WTC11 (cell line): ENCODE results near the gene SH3GL3. TPM values are rescaled to one million over a fixed set of nuclear protein-coding genes. Genes with fewer than 3 reads are reported as not detected.

ENCODE experiments used
- ATAC-seq: fragments of 200-7000 bp; cut with Tn5 transposase; 2 replicates; pipeline ENCODE4 v1.10.0; 2021; ENCODE audit warnings: mild to moderate bottlenecking, moderate library complexity
- CTCF ChIA-PET: fragments of 300-600 bp; sonication (Branson Sonifier 250); formaldehyde crosslinking; loops from one replicate; lab custom pipeline; 2021; ENCODE audit warnings: antibody characterized with exemption; lab: Charles Lee
- POLR2A ChIA-PET: fragments of 350-600 bp; sonication (Branson Sonifier 250); formaldehyde crosslinking; loops from one replicate; lab custom pipeline; 2021; ENCODE audit warnings: antibody characterized with exemption; lab: Charles Lee
- DNase-seq: peaks from one replicate; pipeline ENCODE4 v3.0.0; 2021; ENCODE audit warnings: low spot score
- H3K27ac Mint-ChIP-seq: 2 replicates; pipeline ENCODE4 v1.8.0; 2021; ENCODE audit warnings: mixed read lengths
- H3K27me3 Mint-ChIP-seq: 2 replicates; pipeline ENCODE4 v1.8.0; 2021; ENCODE audit warnings: low read depth, mild to moderate bottlenecking, moderate library complexity, mixed read lengths
- H3K36me3 Mint-ChIP-seq: 2 replicates; pipeline ENCODE4 v1.8.0; 2021; ENCODE audit warnings: mixed read lengths
- H3K4me1 Mint-ChIP-seq: 2 replicates; pipeline ENCODE4 v1.8.0; 2022; ENCODE audit warnings: mixed read lengths
- H3K4me3 Mint-ChIP-seq: 2 replicates; pipeline ENCODE4 v1.8.0; 2021; ENCODE audit warnings: mild to moderate bottlenecking, moderate library complexity, mixed read lengths
- H3K9me3 Mint-ChIP-seq: 2 replicates; pipeline ENCODE4 v1.8.0; 2021; ENCODE audit warnings: mixed read lengths
- AFF4 ChIP-seq: sonication (generic); formaldehyde crosslinking; IDR thresholded peaks from 2 replicates; pipeline ENCODE4 v1.8.1; 2023; ENCODE audit warnings: mild to moderate bottlenecking, missing genetic modification reagents, borderline replicate concordance
- AR ChIP-seq: fragments of 250-450 bp; sonication (Bioruptor Pico); IDR thresholded peaks from 2 replicates; pipeline ENCODE4 v1.9.0; 2021; ENCODE audit warnings: mild to moderate bottlenecking
- ATF1 ChIP-seq: sonication (generic); formaldehyde crosslinking; IDR thresholded peaks from 2 replicates; pipeline ENCODE4 v1.8.1; 2023; ENCODE audit warnings: mild to moderate bottlenecking, moderate library complexity, missing genetic modification reagents
- E2F1 ChIP-seq: sonication (generic); formaldehyde crosslinking; IDR thresholded peaks from 2 replicates; pipeline ENCODE4 v1.8.0; 2022; ENCODE audit warnings: mild to moderate bottlenecking, missing genetic modification reagents
- EMX1 ChIP-seq: fragments of 250-450 bp; sonication (Bioruptor Pico); IDR thresholded peaks from 2 replicates; pipeline ENCODE4 v1.8.0; 2021; ENCODE audit warnings: mild to moderate bottlenecking
- GRHL2 ChIP-seq: fragments of 250-450 bp; sonication (Bioruptor Pico); IDR thresholded peaks from 2 replicates; pipeline ENCODE4 v1.8.0; 2022; ENCODE audit warnings: mild to moderate bottlenecking, moderate library complexity; ENCODE audit not compliant: insufficient replicate concordance, severe bottlenecking
- NFE2L1 ChIP-seq: sonication (generic); formaldehyde crosslinking; IDR thresholded peaks from 2 replicates; pipeline ENCODE4 v1.8.1; 2023; ENCODE audit warnings: missing genetic modification reagents
- OVOL2 ChIP-seq: fragments of 250-450 bp; sonication (Bioruptor Pico); IDR thresholded peaks from 2 replicates; pipeline ENCODE4 v1.9.0; 2021; ENCODE audit warnings: mild to moderate bottlenecking, borderline replicate concordance
- ZNF416 ChIP-seq: fragments of 250-450 bp; sonication (Bioruptor Pico); IDR thresholded peaks from 2 replicates; pipeline ENCODE4 v1.9.0; 2021; ENCODE audit warnings: mild to moderate bottlenecking, inconsistent platforms
- ZNF425 ChIP-seq: fragments of 250-450 bp; sonication (Bioruptor Pico); conservative IDR thresholded peaks from 2 replicates; pipeline ENCODE4 v1.9.0; 2021; ENCODE audit warnings: mild to moderate bottlenecking
- total RNA-seq: library from RNA; stranded (reverse); gene quantifications from 3 replicates; pipeline ENCODE4 v1.2.3, GENCODE V29; 2021
- TF ChIP-seq, protein P1 (sequence below): sonication (generic); formaldehyde crosslinking; IDR thresholded peaks from 2 replicates; pipeline ENCODE4 v1.8.0; 2023; ENCODE audit warnings: missing genetic modification reagents
- TF ChIP-seq, protein P2 (sequence below): sonication (generic); formaldehyde crosslinking; conservative IDR thresholded peaks from 2 replicates; pipeline ENCODE4 v1.8.1; 2023; ENCODE audit warnings: mild to moderate bottlenecking, low read depth, missing genetic modification reagents, moderate library complexity

SH3GL3 gene
- total RNA-seq, 1 experiment from 2014 or later, result 9.2 TPM

DNA sequence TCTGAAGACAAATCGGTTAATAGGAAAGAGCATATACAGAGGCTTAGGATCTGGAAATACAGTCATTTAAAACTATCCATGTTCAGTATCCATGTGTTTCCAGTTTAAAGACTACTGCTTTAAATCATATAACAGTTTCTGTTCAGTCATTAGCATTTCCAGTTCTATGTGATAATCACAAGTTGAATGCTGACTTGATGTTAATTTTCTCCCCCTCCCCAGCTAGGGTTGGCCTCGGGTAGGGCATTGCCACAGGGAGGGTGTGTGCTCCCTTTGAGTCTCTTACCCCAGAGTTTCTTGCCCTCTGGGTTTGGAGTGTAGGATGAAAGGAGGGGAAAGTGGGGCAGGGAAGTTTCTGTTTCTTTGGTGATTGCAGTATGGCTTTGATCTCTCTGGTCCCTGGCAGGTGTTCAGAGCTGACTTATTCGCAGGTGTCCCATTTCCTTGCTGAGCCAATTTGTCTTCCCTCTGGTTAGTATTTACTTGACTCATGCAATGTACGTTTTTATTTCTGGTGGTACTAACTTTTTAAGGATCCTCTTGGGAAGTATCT, 86.3 kb downstream of the SH3GL3 start (continued):
- TF ChIP-seq ZNF425 (CRISPR knock-in tag) (no peak), ZNF416 (CRISPR knock-in tag) (no peak)

DNA sequence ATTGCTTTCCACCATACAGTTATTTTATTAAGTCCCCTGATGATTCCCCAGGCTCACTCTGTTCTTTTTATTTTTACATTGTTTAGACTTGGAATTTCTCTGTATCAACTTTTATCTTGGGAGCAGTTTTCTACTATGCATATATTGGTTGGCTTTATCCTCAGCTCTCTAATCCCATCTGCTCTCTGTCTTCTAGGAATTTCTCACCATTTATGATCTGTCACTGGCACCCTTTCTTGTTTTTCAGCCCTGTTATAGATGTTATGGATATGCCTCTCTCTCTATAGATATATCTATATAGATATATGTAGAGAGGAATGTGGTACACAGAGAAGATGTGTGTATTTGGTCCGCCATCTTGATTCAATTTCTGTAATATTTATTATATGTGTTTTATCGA, 90.5 kb downstream of the SH3GL3 start:
- no peak overlapping the region for H3K27ac Mint-ChIP-seq
- ATAC-seq, result no peak
- peaks cover 6% of the 10 kb centered on the region for H3K27me3 Mint-ChIP-seq
- H3K4me1 Mint-ChIP-seq, result peaks cover 4% of the 10 kb centered on the region; the same call in 1 of the 2 replicates
- peaks cover 2% of the 10 kb centered on the region; the same call in 1 of the 2 replicates for H3K9me3 Mint-ChIP-seq
- no peaks in the 10 kb centered on the region for H3K36me3 Mint-ChIP-seq
- no peak overlapping the region for H3K4me3 Mint-ChIP-seq
- ChIA-PET CTCF (no interaction called here), POLR2A (no interaction called here)
- TF ChIP-seq NFE2L1 (CRISPR knock-in tag) (no peak), GRHL2 (no peak), EMX1 (CRISPR knock-in tag) (no peak), OVOL2 (no peak), AFF4 (CRISPR knock-in tag) (no peak), E2F1 (CRISPR knock-in tag) (no peak), AR (CRISPR knock-in tag) (no peak)
- TF ChIP-seq, protein P1, sequence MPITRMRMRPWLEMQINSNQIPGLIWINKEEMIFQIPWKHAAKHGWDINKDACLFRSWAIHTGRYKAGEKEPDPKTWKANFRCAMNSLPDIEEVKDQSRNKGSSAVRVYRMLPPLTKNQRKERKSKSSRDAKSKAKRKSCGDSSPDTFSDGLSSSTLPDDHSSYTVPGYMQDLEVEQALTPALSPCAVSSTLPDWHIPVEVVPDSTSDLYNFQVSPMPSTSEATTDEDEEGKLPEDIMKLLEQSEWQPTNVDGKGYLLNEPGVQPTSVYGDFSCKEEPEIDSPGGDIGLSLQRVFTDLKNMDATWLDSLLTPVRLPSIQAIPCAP (CRISPR knock-in tag), result no peak
- DNase-seq, result no peak

DNA sequence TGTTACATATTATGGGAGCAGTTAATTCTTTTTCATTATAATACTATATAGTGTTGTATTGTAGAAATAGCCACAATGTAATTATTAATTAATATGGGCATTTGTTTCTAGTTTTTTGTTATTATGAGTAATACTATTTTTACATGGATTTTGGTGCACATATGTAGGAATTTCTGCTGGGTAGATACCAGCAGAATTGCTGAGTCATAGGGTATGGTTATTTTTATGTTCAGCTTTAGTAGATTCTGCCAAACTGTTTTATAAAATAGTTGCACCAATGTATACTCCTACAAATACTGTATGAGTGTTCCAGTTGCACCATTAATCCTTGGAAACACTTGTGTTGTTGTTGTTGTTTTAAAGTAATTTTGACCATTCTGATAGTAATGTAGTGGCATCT, 91.5 kb downstream of the SH3GL3 start:
- peaks cover 7% of the 10 kb centered on the region for H3K36me3 Mint-ChIP-seq
- no peak overlapping the region for H3K27ac Mint-ChIP-seq
- TF ChIP-seq, protein P1 (CRISPR knock-in tag), result no peak
- TF ChIP-seq, protein P2, sequence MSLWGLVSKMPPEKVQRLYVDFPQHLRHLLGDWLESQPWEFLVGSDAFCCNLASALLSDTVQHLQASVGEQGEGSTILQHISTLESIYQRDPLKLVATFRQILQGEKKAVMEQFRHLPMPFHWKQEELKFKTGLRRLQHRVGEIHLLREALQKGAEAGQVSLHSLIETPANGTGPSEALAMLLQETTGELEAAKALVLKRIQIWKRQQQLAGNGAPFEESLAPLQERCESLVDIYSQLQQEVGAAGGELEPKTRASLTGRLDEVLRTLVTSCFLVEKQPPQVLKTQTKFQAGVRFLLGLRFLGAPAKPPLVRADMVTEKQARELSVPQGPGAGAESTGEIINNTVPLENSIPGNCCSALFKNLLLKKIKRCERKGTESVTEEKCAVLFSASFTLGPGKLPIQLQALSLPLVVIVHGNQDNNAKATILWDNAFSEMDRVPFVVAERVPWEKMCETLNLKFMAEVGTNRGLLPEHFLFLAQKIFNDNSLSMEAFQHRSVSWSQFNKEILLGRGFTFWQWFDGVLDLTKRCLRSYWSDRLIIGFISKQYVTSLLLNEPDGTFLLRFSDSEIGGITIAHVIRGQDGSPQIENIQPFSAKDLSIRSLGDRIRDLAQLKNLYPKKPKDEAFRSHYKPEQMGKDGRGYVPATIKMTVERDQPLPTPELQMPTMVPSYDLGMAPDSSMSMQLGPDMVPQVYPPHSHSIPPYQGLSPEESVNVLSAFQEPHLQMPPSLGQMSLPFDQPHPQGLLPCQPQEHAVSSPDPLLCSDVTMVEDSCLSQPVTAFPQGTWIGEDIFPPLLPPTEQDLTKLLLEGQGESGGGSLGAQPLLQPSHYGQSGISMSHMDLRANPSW (CRISPR knock-in tag), result no peak
- TF ChIP-seq ATF1 (CRISPR knock-in tag), result no peak
- TF ChIP-seq, all 79 proteins: peak for 0
- Mint-ChIP-seq H3K9me3 (peaks cover 13% of the 10 kb centered on the region), H3K27me3 (peaks cover 17% of the 10 kb centered on the region), H3K4me3 (no peak overlapping the region), H3K4me1 (peaks cover 4% of the 10 kb centered on the region; the same call in 1 of the 2 replicates)
- ATAC-seq (no peak), DNase-seq (no peak)
- CTCF ChIA-PET, result no interaction called here
- POLR2A ChIA-PET, result no interaction called here
